MCF 10A (cell line): ENCODE data around the gene ACSBG1. TPM values are rescaled to one million over a fixed set of nuclear protein-coding genes. Genes with fewer than 3 reads are reported as not detected.

Source experiments
- BruUV-seq: library from RNA; stranded (reverse); fragments of 400-500 nt; replicated peaks from 2 replicates; lab custom pipeline; 2021; lab: Mats Ljungman, UMichigan
- CTCF ChIA-PET: fragments of 300-600 bp; sonication (Branson Sonifier 250); formaldehyde crosslinking; extraction: SDS; loops from one replicate; lab custom pipeline; 2021; ENCODE audit warnings: antibody characterized with exemption, inconsistent platforms; lab: Yijun Ruan, JAX
- POLR2A ChIA-PET: fragments of 300-600, 350-650 bp; sonication (Branson Sonifier 250); formaldehyde crosslinking; extraction: SDS; loops from one replicate; lab custom pipeline; 2020; ENCODE audit warnings: antibody characterized with exemption, inconsistent platforms; lab: Yijun Ruan, JAX
- DNase-seq: peaks from one replicate; pipeline ENCODE4 v3.0.0-alpha.2; 2018; ENCODE audit not compliant: unreplicated experiment
- H3K27ac Mint-ChIP-seq: one replicate; pipeline ENCODE4 v1.8.0; 2022; ENCODE audit warnings: mild to moderate bottlenecking, low read depth, mixed read lengths; ENCODE audit not compliant: unreplicated experiment
- H3K27me3 Mint-ChIP-seq: one replicate; pipeline ENCODE4 v1.8.0; 2022; ENCODE audit warnings: mixed read lengths; ENCODE audit not compliant: insufficient read depth, unreplicated experiment
- H3K36me3 Mint-ChIP-seq: one replicate; pipeline ENCODE4 v1.8.0; 2022; ENCODE audit warnings: mild to moderate bottlenecking, moderate library complexity, mixed read lengths; ENCODE audit not compliant: insufficient read depth, unreplicated experiment
- H3K4me1 Mint-ChIP-seq: one replicate; pipeline ENCODE4 v1.8.0; 2022; ENCODE audit warnings: mixed read lengths; ENCODE audit not compliant: insufficient read depth, unreplicated experiment
- H3K4me3 Mint-ChIP-seq: one replicate; pipeline ENCODE4 v1.8.0; 2022; ENCODE audit warnings: mild to moderate bottlenecking, moderate library complexity, mixed read lengths; ENCODE audit not compliant: unreplicated experiment
- H3K9me3 Mint-ChIP-seq: one replicate; pipeline ENCODE4 v1.8.0; 2022; ENCODE audit warnings: mixed read lengths; ENCODE audit not compliant: unreplicated experiment
- CTCF ChIP-seq: fragments of 200-600 bp; IDR thresholded peaks from one replicate; pipeline ENCODE4 v1.8.0; 2022; ENCODE audit warnings: antibody characterized with exemption, mild to moderate bottlenecking; ENCODE audit not compliant: unreplicated experiment
- intact Hi-C: fragments of 100-400 bp; cut with micrococcal nuclease; formaldehyde crosslinking; loops from 2 replicates; pipeline ENCODE4 v1.14.1; 2022
- total RNA-seq: library from RNA; stranded (reverse); gene quantifications from 2 replicates; pipeline ENCODE4 v1.2.3, GENCODE V29; 2022

Gene ACSBG1
- total RNA-seq, 1 experiment from 2014 or later: not detected

GRCh38 chr15:78264304-78265136, 30.2 kb upstream of the ACSBG1 start, which contains the start of gene DNAJA4:
Gene DNAJA4 (plus strand): TSS chr15:78264562. CDS start chr15:78264764, 202 bp downstream.
- no peak within 1 kb of the TSS for H3K27ac Mint-ChIP-seq
- H3K27me3 Mint-ChIP-seq: no peaks in the 10 kb centered on the region
- POLR2A ChIA-PET: no interaction called here
- no TSS peak for BruUV-seq
- no peak for TF ChIP-seq CTCF
- no peak within 1 kb of the TSS for H3K4me3 Mint-ChIP-seq
- CTCF ChIA-PET: interaction anchor here (2.8 kb wide), 1 partner anchor 24 kb away, joined by 9 read pairs; no protein-coding TSS in a partner anchor
- no peaks in the 10 kb centered on the region for H3K9me3 Mint-ChIP-seq
- peaks cover 6% of the 10 kb centered on the region for H3K36me3 Mint-ChIP-seq
- intact Hi-C loops: no loop called here
- H3K4me1 Mint-ChIP-seq: peaks cover 4% of the 10 kb centered on the region
- DNase-seq: no peak

GRCh38 chr15:78263907-78264303, 29.5 kb upstream of the ACSBG1 start:
- no TSS peak for BruUV-seq
- no peak for TF ChIP-seq CTCF
- no peaks in the 10 kb centered on the region for H3K9me3 Mint-ChIP-seq
- H3K36me3 Mint-ChIP-seq: peaks cover 6% of the 10 kb centered on the region
- no peaks in the 10 kb centered on the region for H3K27me3 Mint-ChIP-seq
- no peak for DNase-seq
- H3K4me1 Mint-ChIP-seq: peaks cover 4% of the 10 kb centered on the region
- ChIA-PET CTCF (no interaction called here), POLR2A (no interaction called here)
- H3K4me3 Mint-ChIP-seq: no peak overlapping the region
- intact Hi-C loops: no loop called here
- no peak overlapping the region for H3K27ac Mint-ChIP-seq

GRCh38 chr15:78263351-78263781, 29.0 kb upstream of the ACSBG1 start:
- Mint-ChIP-seq H3K9me3 (no peaks in the 10 kb centered on the region), H3K27me3 (no peaks in the 10 kb centered on the region), H3K36me3 (peaks cover 6% of the 10 kb centered on the region), H3K4me3 (no peak overlapping the region), H3K27ac (no peak overlapping the region), H3K4me1 (peaks cover 4% of the 10 kb centered on the region)
- ChIA-PET POLR2A (no interaction called here), CTCF (interaction anchor here (0.6 to 0.8 kb wide), 2 partner anchors 22 to 40 kb away, joined by 3 to 4 read pairs; no protein-coding TSS in a partner anchor)
- intact Hi-C loops: no loop called here
- no TSS peak for BruUV-seq
- TF ChIP-seq CTCF: no peak
- DNase-seq: no peak

- Mint-ChIP-seq H3K36me3 (peaks cover 6% of the 10 kb centered on the region), H3K27me3 (peaks cover 8% of the 10 kb centered on the region), H3K4me3 (no peak overlapping the region), H3K9me3 (no peaks in the 10 kb centered on the region), H3K4me1 (peaks cover 4% of the 10 kb centered on the region), H3K27ac (no peak overlapping the region)
- ChIA-PET POLR2A (no interaction called here), CTCF (interaction anchor here (1.3 kb wide), 1 partner anchor 21 kb away, joined by 4 read pairs; no protein-coding TSS in a partner anchor)
- intact Hi-C loops: no loop called here
- no peak for DNase-seq
- BruUV-seq: no TSS peak
- no peak for TF ChIP-seq CTCF
Measured at GRCh38 chr15:78261062-78261461, 26.7 kb upstream of the ACSBG1 start.
